Hematopoietic multipotent progenitor cell treated with erythropoietin and hydrocortisone succinate and interleukin-3 and kit ligand, for 8 days (in vitro differentiated cells): ENCODE results near the gene EGFR.

Experiments used
- DNase-seq: peaks from one replicate; pipeline ENCODE4 v3.0.0-alpha.2; 2015

The EGFR gene

DNA sequence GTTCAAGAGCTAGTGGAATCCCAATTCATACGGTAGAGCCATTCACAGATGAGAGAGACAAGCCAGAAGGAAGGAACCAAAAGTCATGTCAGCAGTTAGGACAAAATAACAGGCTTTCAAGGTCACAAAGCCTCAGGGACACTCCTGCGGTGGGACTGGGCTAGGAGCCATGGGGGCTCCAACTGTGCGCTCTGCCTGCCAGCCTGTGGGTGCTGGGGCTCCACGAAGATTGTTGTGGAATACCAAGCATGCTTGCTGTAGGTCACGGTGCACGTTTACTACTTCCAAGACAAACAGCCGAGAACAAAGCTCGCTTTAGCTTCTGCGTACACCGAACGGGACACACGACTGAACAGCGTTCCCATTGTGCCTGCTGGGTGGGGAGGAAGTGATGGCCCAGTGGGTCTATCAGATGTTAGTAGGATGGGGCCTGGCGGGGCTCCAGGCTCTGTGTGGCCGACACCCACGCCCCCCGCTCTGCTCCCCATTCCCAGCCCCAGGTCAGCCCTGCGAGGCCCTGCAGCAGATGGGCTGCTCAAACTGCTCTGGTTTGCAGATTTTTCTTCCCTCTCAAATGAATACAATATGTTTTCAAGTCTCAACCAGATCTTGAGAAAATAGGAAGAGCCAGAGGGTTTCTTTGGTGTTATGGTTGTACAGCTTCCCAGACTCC is 158.9 kb downstream of the EGFR start:
- no peak for DNase-seq

DNA sequence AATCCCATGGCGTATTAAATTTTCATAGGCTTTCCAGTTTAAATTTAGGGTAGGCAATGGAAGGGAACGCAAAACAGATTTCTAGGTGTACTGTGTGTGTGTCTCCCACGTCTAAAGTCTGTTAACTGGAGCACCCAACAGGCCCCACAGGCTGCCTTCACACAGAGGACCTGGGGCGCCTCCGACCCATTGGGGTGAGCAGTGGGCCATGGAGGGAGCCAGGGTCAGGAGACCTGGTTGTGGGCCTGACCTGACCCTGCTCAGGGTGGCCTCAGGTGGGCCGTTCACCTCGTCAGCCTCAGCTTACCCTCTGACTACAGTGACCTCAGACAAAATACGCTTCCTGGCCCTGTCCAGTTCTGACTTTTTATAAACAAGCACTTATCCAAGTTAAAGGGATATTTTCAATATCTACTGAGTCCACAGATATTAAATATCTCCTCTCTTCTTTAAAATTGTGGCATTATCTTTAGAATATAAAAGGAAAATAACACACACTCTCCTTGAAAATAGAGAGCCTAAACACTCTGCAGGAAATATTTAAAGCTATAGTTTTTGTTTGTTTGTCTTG is 159.6 kb downstream of the EGFR start:
- DNase-seq = no peak

GRCh38 chr7:55178863-55179773 is 160.3 kb downstream of the EGFR start:
- no peak for DNase-seq

DNA sequence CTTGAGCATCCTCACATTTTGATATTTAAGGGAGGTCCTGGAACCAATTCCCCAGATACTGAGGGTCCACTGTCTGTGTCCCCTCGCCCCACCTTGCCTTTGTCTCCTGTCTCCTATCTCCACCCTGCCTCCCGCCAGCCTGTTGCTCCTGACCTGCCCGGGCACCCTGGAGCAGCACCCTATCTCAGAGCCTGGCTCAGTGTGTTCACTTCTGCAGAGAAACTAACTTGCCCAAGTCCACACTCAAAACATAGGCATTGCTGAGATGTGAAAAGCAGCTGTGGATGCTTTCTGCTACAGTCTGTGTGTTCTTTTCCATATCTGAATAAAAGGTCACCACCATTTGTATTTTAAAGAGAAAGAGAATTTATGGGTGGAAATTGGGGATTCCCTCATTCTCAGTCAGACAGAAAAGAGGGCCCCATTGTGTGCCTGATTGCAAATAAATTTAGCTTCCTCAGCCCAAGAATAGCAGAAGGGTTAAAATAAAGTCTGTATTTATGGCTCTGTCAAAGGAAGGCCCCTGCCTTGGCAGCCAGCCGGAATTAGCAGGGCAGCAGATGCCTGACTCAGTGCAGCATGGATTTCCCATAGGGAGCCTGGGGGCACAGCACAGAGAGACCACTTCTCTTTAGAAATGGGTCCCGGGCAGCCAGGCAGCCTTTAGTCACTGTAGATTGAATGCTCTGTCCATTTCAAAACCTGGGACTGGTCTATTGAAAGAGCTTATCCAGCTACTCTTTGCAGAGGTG is 161.3 kb downstream of the EGFR start:
- no peak for DNase-seq

GRCh38 chr7:55180963-55181542 is 162.2 kb downstream of the EGFR start:
- no peak for DNase-seq

DNA sequence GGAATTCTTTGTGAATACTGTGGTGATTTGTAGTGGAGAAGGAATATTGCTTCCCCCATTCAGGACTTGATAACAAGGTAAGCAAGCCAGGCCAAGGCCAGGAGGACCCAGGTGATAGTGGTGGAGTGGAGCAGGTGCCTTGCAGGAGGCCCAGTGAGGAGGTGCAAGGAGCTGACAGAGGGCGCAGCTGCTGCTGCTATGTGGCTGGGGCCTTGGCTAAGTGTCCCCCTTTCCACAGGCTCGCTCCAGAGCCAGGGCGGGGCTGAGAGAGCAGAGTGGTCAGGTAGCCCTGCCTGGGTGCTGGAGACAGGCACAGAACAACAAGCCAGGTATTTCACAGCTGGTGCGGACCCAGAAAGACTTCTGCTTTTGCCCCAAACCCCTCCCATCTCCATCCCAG is 162.9 kb downstream of the EGFR start:
- DNase-seq = no peak

DNA sequence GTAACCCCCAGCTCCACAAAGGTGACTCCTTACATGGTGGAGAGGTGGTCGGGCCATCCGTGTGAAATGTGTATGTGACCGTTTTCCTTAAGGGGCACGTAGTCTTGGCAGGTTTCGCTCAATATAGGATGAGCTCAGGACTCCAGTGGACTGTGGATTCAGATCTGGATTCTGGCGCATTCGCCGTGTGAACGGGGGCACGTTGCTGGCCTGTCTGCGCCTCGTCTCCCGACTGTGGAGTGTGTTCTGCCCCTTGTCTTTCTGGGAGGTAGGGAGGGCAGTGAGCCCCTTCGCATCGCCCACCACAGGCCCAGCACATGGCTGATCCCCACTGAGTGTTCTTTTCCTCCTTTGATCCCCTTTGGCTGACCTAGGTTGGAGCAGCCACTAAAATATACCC is 165.1 kb downstream of the EGFR start:
- DNase-seq = no peak

DNA sequence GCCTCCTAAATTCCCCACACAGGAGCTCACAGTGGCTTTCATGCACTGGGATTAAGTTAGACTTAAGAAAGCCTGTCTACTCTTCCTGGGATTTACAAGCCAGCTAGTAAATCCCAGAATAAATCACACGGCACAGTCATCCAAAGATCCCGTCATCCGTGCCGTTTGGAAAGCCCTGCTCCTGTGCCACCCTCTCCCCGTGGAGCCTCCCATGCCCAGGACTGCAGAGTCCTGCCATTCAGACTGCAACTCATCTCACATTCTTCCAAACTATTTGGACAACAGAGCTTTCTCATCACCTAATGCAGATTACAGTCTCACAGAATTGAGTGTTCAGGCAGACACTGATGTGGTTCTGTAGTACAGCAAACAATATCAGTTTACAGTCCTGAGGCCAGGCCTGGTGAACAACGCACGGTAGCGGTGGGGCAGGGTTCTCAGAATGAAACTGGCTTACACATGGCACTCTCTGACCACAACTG is 166.5 kb downstream of the EGFR start:
- no peak for DNase-seq

GRCh38 chr7:55185941-55186609 is 167.3 kb downstream of the EGFR start:
- no peak for DNase-seq

DNA sequence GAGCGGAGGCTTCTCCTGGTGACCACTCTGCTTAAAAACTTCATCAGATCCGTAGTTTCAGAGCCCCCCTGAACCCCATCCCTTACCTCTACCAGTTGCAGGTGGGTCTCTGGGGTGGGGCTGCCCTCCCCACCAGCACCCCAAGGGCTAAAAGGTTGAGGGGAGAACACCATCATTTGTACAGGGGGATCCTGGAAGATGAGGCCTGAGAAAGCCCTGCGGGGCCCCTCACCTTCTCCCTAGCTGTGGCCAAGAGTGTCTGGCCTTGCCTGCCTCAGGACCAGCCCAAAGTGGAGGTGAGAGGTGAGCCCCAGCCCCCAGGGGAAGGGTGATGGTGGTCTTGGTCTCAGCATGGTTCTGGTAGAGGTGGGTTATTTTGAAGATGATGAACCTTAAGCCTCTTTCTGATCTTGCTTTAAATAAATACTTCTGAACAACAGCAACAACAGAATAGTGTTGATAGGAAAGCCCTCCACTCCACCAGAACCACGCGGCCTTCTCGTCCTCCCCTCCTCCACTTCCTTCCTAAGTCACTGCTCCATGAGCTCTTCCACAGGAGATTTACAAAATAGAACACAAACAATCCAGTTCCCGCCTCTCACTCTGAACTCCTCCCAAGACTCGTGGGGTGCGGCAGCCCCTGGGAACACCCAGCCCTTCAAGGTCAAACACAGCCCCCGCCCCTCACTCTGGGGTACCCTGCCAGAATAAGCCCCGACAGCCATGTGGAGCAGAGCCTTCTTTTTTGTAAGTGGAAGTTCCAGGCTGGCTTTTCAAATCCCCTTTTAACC is 169.1 kb downstream of the EGFR start:
- no peak for DNase-seq

DNA sequence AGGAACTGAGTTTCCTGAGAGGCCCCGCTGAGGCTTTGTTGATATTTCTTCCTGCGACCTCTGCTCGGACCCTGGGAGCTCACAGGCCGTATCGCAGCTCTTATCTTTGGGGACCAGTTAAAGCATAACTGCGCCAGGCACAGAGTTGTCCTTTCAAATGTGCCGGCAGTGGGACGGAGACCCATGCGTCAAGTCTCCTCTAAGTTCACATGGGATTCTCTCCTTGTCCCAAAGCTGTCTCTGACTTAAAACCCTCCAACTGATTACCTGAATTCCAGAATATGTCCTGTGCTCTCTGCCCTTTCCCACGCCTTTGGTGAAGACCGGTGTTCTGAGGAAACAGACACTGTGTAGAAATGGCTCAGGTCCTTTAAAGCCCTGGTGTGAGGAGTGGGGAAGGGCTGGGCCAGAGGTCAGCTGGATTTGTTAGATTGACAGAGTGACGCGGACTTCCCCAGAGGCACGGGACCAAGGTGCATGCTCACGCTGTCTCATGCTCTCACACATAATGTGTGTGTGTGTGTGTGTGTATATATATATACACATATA is 169.8 kb downstream of the EGFR start:
- no peak for DNase-seq

- DNase-seq = no peak
These were observed 170.4 kb downstream of the EGFR start for GRCh38 chr7:55189146-55189766.

DNA sequence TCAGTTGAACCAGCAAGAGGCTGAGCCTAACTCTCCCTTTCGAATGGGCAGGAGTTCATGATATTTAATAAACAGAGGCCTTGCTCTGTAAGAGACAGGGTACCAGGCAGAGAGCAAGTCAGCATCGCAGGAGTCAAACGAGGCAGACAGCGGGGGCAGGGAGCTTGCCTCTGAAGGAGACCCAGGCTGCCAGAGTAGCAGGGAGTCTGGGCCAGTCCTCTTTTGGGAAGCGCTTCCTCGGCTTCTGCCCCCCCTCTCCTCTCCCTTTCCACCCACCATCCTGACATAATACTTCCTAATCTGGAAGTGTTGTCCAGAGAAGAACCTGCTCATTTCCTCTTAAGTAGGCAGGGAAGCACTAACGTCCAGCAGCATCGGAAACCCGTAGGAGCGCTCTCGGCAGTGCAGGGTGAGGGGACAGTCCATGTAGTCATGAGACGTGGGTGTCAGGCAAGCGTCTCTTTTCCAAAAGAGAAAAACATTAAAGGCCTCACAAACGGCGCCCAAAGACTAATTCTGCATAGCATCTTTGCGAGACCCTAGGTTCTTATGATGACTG is 171.1 kb downstream of the EGFR start:
- DNase-seq = no peak

- DNase-seq = no peak
These were observed 171.8 kb downstream of the EGFR start for GRCh38 chr7:55190511-55191160.

GRCh38 chr7:55191161-55191925 is 172.5 kb downstream of the EGFR start:
- no peak for DNase-seq

- no peak for DNase-seq
These were observed 173.3 kb downstream of the EGFR start for GRCh38 chr7:55191926-55192692.

- no peak for DNase-seq
These were observed 173.9 kb downstream of the EGFR start for GRCh38 chr7:55192723-55193122.

GRCh38 chr7:55193245-55193644 is 174.4 kb downstream of the EGFR start:
- DNase-seq = no peak
